GM21447 (cell line): ENCODE results near the gene PPP6R3.
"Not testable (repeated sequence)": the region's sequence is repeated elsewhere in the genome, so short reads cannot be mapped to it uniquely, and the experiment has no call there.

Experiments
- ATAC-seq: cut with Tn5 transposase; IDR thresholded peaks from one replicate; pipeline ENCODE4 v1.9.1; 2021; ENCODE audit not compliant: unreplicated experiment

Gene PPP6R3

GRCh38 chr11:68436162-68436888, 24.2 kb upstream of the PPP6R3 start:
- no peak for ATAC-seq

- ATAC-seq: no peak
These were observed 23.3 kb upstream of the PPP6R3 start for GRCh38 chr11:68436985-68437926.

GRCh38 chr11:68437927-68438657, 22.5 kb upstream of the PPP6R3 start:
- ATAC-seq: no peak

- no peak for ATAC-seq
These were observed 21.8 kb upstream of the PPP6R3 start for GRCh38 chr11:68438658-68439259.

GRCh38 chr11:68439355-68440065, 21.0 kb upstream of the PPP6R3 start:
- ATAC-seq: no peak

GRCh38 chr11:68440224-68440623, 20.3 kb upstream of the PPP6R3 start:
- no peak for ATAC-seq

GRCh38 chr11:68441466-68442230, 18.9 kb upstream of the PPP6R3 start:
- ATAC-seq: no peak

GRCh38 chr11:68442433-68442832, 18.1 kb upstream of the PPP6R3 start:
- no peak for ATAC-seq

GRCh38 chr11:68444566-68444965, 16.0 kb upstream of the PPP6R3 start:
- ATAC-seq: no peak

- no peak for ATAC-seq
These were observed 15.0 kb upstream of the PPP6R3 start for GRCh38 chr11:68445531-68446035.

- no peak for ATAC-seq
These were observed 14.4 kb upstream of the PPP6R3 start for GRCh38 chr11:68446046-68446725.

- ATAC-seq: peak; percentile 63
These were observed 13.3 kb upstream of the PPP6R3 start for GRCh38 chr11:68447015-68447801.

GRCh38 chr11:68447914-68448313, 12.6 kb upstream of the PPP6R3 start:
- ATAC-seq: not testable (repeated sequence)

- no peak for ATAC-seq
These were observed 11.9 kb upstream of the PPP6R3 start for GRCh38 chr11:68448604-68449011.

GRCh38 chr11:68449951-68450350, 10.6 kb upstream of the PPP6R3 start:
- no peak for ATAC-seq

GRCh38 chr11:68450711-68451110, 9.8 kb upstream of the PPP6R3 start:
- ATAC-seq: no peak

- no peak for ATAC-seq
These were observed 5.8 kb upstream of the PPP6R3 start for GRCh38 chr11:68454767-68455166.

GRCh38 chr11:68455485-68455884, 5.1 kb upstream of the PPP6R3 start:
- ATAC-seq: no peak
